Immature natural killer cell (primary cell): ENCODE data around the gene TSEN15. TPM values are rescaled to one million over a fixed set of nuclear protein-coding genes. Genes with fewer than 3 reads are reported as not detected.
A peak's percentile ranks its signal among the peaks of the same experiment; 100 is the strongest.
"Not testable (repeated sequence)": the region's sequence is repeated elsewhere in the genome, so short reads cannot be mapped to it uniquely, and the experiment has no call there.

ENCODE experiments used
- DNase-seq, 3 donors: peaks; one replicate each; pipeline ENCODE4 v3.0.0; 2022; ENCODE audit warnings: mixed read lengths in 1 of 3
- H3K27ac Mint-ChIP-seq, 6 donors: one replicate each; pipeline ENCODE4 v1.8.0; 2020; ENCODE audit warnings: mixed read lengths in 6 of 6, mild to moderate bottlenecking in 5 of 6, inconsistent platforms in 4 of 6, moderate library complexity in 3 of 6
- H3K27me3 Mint-ChIP-seq, 3 donors: one replicate each; pipeline ENCODE4 v1.8.0; 2020 to 2021; ENCODE audit warnings: low read depth in 3 of 3, mild to moderate bottlenecking in 3 of 3, mixed read lengths in 3 of 3, moderate library complexity in 3 of 3, inconsistent platforms in 1 of 3
- H3K36me3 Mint-ChIP-seq, 3 donors: one replicate each; pipeline ENCODE4 v1.8.0; 2020; ENCODE audit warnings: mixed read lengths in 3 of 3, inconsistent platforms in 2 of 3, mild to moderate bottlenecking in 2 of 3
- H3K4me1 Mint-ChIP-seq, 2 donors: one replicate each; pipeline ENCODE4 v1.8.0; 2020; ENCODE audit warnings: inconsistent platforms in 2 of 2, mild to moderate bottlenecking in 2 of 2, mixed read lengths in 2 of 2, moderate library complexity in 1 of 2
- H3K4me3 Mint-ChIP-seq, 5 donors: one replicate each; pipeline ENCODE4 v1.8.0; 2020; ENCODE audit warnings: mild to moderate bottlenecking in 5 of 5, mixed read lengths in 5 of 5, inconsistent platforms in 3 of 5, moderate library complexity in 3 of 5
- H3K9me3 Mint-ChIP-seq, 6 donors: one replicate each; pipeline ENCODE4 v1.8.0; 2020; ENCODE audit warnings: mild to moderate bottlenecking in 6 of 6, mixed read lengths in 6 of 6, inconsistent platforms in 4 of 6, moderate library complexity in 3 of 6
- polyA plus RNA-seq, 3 donors: library from polyadenylated mRNA; unstranded; fragments of 300-500 nt; fragmentation: Illumina TruSeq; gene quantifications; one replicate each; pipeline ENCODE4 v1.2.3, GENCODE V29; 2021

The TSEN15 gene
- polyA plus RNA-seq, 3 donors from 2014 or later = 83.2 to 94.4 (median 87.9) TPM

DNA sequence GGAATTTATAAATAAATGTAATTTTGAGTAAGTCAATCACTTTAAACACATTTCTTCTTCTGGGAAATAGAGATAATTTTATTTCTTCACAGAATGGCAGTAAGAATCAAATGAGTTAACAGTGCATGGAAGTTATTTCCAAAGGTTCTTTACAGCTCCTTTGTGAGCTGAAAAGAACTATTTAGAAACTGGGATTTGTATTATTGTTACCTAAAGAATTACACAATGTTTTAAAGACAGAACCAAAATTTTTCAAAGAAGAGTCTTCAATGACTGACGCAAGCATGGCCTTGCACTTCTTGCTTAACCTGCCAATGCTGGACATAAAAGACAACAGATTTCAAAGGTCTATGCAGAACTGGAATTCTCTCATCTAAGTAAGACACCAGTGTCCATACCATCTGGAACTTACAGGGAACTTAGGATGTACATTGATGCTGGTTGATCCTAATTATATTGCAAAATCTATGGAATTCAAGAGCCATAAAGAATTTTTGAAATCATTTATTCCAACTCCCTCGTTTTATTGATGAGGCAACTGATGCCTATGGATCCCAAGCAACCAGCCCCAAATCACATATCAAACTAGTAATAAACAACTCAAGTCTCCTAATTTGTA is 16.7 kb upstream of the TSEN15 start:
- H3K4me1 Mint-ChIP-seq = peaks cover 23 to 64% of the 10 kb centered on the region in 2 donors
- H3K27me3 Mint-ChIP-seq = peaks cover 6 to 10% (median 10%) of the 10 kb centered on the region in 3 donors
- H3K9me3 Mint-ChIP-seq = no peaks in the 10 kb centered on the region
- peak overlapping the region in 3 of 5 donors; percentile 65 to 84 (median 80) for H3K4me3 Mint-ChIP-seq
- no peak overlapping the region for H3K27ac Mint-ChIP-seq
- H3K36me3 Mint-ChIP-seq = no peaks in the 10 kb centered on the region
- no peak for DNase-seq

DNA sequence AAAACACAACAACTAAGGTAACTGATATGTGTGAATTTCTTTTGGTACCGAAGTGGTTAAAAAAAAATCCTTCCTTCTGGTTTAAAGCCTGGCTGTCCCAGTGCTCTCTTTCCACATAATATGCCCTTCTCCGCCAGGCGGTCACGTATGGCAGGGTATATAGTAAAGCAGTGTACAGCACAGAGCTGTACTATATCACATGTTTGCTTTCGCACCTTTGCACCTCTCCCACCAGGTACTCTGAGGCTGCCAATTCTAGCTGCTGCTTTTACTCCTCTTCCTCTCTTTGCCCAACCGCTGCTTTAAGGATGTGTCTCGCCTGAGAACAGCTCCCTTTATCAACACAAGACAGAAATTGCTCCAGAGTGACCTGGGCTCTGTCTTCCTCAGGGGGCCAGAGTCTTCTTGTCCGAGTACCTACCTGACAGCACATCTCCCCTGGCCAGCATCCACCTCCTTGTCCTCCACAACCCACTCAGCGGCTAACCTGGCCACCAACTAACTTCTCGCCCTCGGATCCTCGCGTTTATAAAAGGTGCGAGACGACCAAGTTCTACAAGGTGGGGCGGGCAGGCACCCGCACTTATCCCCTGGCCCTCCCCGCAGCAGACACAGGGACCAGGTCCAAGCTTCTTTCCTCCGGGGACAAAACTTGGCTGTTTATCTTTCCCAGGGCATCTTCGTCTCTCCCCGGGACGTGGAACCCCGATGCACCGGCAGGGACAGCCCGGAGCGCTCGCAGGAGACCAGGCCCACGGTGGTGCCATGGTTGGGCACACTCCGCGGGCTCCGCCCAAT is 15.6 kb upstream of the TSEN15 start:
- Mint-ChIP-seq H3K36me3 (no peaks in the 10 kb centered on the region), H3K9me3 (no peaks in the 10 kb centered on the region), H3K27ac (peak overlapping the region in 4 of 6 donors; percentile 5 to 70 (median 40)), H3K27me3 (peaks cover 6 to 10% (median 10%) of the 10 kb centered on the region in 3 donors), H3K4me1 (peaks cover 23 to 64% of the 10 kb centered on the region in 2 donors), H3K4me3 (peak overlapping the region; percentile 80 to 91 (median 84))
- DNase-seq = peak; percentile 4 to 34 (median 20)

DNA sequence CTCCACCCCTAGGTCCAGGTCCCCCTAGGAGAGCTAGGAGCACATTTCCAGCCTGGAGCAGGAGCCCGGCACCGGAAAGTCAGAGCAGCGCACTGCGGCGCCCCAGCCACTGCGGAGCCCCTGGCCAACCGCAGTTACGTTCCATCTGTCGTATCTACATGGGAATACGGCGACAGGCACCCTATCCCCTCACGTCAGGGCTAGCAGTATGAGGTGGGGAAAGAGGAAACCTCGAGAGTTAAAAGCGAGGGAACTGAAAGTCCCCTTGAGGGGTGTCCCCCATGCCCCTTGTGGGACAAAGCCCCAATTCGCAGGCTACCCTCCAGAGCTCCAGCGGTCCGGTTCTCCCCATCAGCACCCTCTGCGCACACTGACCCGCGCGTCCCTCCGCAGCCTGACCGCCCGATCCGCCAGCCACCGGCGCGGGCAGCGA is 15.0 kb upstream of the TSEN15 start:
- Mint-ChIP-seq H3K9me3 (no peaks in the 10 kb centered on the region), H3K36me3 (no peaks in the 10 kb centered on the region), H3K27me3 (peaks cover 6 to 10% (median 10%) of the 10 kb centered on the region in 3 donors), H3K27ac (peak overlapping the region in 3 of 6 donors; percentile 9 to 70 (median 70)), H3K4me3 (peak overlapping the region; percentile 80 to 91 (median 84)), H3K4me1 (peaks cover 23 to 64% of the 10 kb centered on the region in 2 donors)
- DNase-seq = peak; percentile 26 to 37 (median 33)

DNA sequence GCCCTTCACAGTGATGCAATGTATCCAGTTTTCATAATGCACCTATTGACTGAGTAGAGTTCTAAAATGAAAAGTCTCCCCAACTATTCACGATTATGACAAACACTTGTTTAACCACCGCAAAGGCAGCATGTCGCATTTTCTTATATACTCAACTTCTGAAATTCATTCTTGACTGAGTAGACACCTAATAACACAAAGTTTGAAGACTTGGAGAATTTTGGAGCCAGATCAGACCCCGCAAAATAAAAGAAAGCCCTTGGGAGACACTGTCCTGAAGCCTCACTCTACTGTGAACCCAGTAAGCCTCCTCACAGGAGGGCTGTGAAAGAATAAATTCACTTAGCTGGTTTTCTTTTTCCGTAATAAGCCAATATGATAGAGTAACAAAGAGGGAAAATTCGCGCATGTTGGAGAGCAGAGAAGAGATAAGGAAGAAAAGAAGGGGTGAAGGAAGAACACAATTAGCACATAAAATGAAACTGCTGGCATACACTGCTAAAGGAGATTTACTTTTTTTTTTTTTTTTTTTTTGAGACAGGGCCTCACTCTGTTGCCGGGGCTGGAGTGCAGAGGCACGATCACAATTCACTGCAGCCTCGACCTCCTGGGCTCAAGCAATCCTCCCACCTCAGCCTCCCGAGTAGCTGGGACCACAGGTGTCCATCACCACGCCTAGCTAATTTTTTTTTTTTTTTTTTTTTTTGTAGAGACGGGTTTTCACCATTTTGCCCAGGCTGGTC is 13.5 kb upstream of the TSEN15 start:
- DNase-seq = no peak
- H3K27me3 Mint-ChIP-seq = peaks cover 4 to 12% (median 11%) of the 10 kb centered on the region in 3 donors
- H3K9me3 Mint-ChIP-seq = no peaks in the 10 kb centered on the region
- peaks cover 23 to 57% of the 10 kb centered on the region in 2 donors for H3K4me1 Mint-ChIP-seq
- peak overlapping the region; percentile 80 to 89 (median 84) for H3K4me3 Mint-ChIP-seq
- H3K27ac Mint-ChIP-seq = peak overlapping the region in 4 of 6 donors; percentile 73 to 83 (median 78)
- H3K36me3 Mint-ChIP-seq = no peaks in the 10 kb centered on the region

DNA sequence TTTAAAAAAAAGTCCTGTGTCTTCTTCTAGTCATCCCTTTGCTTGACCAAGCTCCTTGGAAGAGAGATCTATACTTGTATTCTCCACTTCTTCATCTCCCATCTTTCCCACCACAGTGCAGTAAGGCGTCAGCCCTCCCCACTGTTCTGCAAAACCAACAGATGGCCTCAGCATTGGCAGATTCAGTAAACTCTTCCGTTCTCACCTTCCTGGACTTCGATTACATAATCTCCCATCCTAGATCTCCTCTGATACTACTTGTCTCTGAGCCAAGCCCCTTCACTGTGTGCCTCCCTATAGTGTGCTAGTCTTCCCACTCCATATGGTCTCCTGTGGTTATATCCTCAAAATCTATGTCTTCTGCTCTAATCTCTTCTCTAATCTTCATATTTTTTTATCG is 12.4 kb upstream of the TSEN15 start:
- Mint-ChIP-seq H3K36me3 (no peaks in the 10 kb centered on the region), H3K27ac (peak overlapping the region in 1 of 6 donors; percentile 32), H3K9me3 (no peaks in the 10 kb centered on the region), H3K4me3 (peak overlapping the region in 4 of 5 donors; percentile 45 to 89 (median 65)), H3K4me1 (peaks cover 20 to 45% of the 10 kb centered on the region in 2 donors), H3K27me3 (peaks cover 4 to 16% (median 10%) of the 10 kb centered on the region in 3 donors)
- no peak for DNase-seq

DNA sequence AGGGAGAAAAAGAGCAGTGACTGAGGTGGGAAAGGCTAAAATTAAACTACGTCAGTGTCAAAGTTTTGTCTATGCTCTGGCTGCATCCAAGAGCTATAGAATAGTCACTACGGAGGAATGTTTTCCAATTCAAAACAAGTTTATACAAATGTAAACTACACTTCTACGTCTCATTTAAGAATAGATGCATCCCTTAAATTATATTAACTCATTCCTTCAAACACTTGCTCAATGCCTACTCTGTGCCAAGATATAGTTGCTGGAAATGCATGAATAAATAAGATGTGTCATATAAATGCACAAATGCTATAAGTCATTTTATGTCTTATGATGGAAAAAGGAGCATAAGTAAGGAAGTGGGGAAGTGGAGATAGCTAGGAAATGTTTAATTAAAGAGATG is 9.8 kb upstream of the TSEN15 start:
- Mint-ChIP-seq H3K27ac (no peak overlapping the region), H3K27me3 (peaks cover 4 to 16% (median 10%) of the 10 kb centered on the region in 3 donors), H3K9me3 (no peaks in the 10 kb centered on the region), H3K4me3 (no peak overlapping the region), H3K36me3 (no peaks in the 10 kb centered on the region), H3K4me1 (peaks cover 8 to 21% of the 10 kb centered on the region in 2 donors)
- no peak for DNase-seq

DNA sequence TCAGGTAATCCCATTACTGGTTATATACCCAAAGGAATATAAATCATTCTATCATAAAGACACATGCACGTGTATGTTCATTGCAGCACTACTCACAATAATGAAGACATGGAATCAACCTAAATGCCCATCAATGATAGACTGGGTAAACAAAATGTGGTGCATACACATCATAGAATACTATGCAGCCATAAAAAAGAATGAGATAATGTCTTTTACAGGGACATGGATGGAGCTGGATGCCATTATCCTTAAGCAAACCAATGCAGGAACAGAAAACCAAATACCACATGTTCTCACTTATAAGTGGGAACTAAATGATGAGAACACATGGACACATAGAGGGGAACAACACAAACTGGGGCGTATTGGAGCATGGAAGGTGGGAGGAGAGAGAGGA is 8.2 kb upstream of the TSEN15 start:
- Mint-ChIP-seq H3K4me1 (peaks cover 2 to 12% of the 10 kb centered on the region in 2 donors), H3K27me3 (peaks cover 0 to 11% (median 7%) of the 10 kb centered on the region in 3 donors)
- H3K9me3 Mint-ChIP-seq, H3K4me3 Mint-ChIP-seq, DNase-seq, H3K36me3 Mint-ChIP-seq, H3K27ac Mint-ChIP-seq: not testable (repeated sequence)

DNA sequence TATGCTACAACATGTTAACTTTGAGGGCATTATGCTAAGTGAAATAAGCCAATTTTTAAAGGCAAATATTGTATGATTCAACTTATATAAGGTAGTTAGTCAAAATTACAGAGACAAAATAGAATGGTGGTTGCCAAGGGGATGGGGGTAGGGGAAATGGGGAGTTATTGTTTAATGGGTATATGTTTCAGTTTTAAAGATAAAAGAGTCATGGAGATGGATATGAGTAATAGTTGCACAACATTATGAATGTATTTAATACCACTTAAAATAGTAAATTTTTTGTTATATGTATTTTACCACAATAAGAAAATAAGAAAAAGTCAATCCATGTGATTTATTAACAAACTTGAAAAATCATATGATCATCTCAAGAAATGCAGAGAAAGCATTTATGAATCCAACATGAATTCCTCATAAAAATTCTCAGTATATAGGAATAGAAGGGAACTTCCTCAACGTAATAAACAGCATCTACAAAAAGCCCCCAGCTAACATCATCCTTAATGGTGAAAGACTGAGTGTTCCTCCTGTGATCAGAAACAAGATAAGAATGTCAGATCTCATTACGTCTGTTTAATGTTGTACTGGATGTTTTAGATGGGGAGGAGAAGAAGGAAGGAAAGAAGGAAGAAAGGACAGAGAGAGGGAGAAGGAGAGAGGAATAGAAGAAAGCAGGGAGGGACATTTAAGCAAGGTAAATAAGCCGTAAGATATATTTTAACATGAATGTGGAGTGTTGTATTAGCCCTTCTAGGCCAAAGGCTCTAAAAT is 6.7 kb upstream of the TSEN15 start:
- no peak overlapping the region for H3K27ac Mint-ChIP-seq
- H3K4me1 Mint-ChIP-seq = no peaks in the 10 kb centered on the region
- peaks cover 5 to 8% (median 6%) of the 10 kb centered on the region in 3 donors for H3K27me3 Mint-ChIP-seq
- peaks cover 0 to 3% (median 0%) of the 10 kb centered on the region in 3 donors for H3K36me3 Mint-ChIP-seq
- DNase-seq = no peak
- H3K4me3 Mint-ChIP-seq = no peak overlapping the region
- no peaks in the 10 kb centered on the region for H3K9me3 Mint-ChIP-seq

DNA sequence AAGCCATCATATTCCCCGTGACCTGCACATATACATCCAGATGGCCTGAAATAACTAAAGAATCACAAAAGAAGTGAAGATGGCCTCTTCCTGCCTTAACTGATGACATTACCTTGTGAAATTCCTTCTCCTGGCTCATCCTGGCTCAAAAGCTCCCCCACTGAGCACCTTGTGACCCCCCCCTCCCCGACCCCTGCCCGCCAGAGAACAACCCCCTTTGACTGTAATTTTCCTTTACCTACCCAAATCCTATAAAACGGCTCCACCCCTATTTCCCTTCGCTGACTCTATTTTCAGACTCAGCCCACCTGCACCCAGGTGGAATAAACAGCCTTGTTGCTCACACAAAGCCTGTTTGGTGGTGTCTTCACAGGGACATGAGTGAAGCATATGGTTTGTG is 4.0 kb upstream of the TSEN15 start:
- H3K9me3 Mint-ChIP-seq, H3K36me3 Mint-ChIP-seq, H3K27ac Mint-ChIP-seq, H3K4me3 Mint-ChIP-seq, DNase-seq: not testable (repeated sequence)
- H3K27me3 Mint-ChIP-seq = peaks cover 2 to 14% (median 6%) of the 10 kb centered on the region in 3 donors
- H3K4me1 Mint-ChIP-seq = peaks cover 18 to 24% of the 10 kb centered on the region in 2 donors

DNA sequence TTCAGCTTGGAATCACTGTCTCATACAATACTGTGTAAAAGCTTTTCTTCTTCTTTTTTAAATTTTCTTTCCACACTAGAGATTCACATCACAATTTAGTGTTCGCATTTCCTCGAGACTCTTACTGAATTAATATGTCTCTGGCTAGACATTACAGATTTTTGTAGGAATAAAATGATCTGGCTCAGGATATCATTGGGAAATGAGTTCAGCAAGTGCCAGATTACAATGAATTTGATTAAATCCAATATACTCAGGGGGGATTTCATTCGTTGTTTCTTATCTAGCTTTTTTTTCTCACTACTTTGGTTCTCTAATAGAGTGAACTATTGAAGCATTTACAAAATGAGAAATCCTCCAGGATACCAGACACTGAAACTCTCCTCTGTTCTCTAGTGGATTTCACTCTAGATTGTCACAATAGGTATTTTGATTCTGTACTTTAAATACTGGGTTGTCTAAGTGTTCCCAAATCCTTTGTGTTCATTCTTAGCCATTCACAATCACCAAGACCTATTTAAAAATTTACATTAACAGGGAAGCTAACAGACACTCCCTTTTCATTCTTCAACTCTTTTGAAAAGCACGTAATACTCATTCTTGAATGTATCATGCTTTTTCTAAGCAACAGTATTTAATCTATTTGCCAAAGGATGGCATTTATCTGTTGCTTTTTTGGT is 2.8 kb upstream of the TSEN15 start:
- Mint-ChIP-seq H3K27me3 (peaks cover 0 to 14% (median under 1%) of the 10 kb centered on the region in 3 donors), H3K9me3 (no peaks in the 10 kb centered on the region), H3K27ac (no peak overlapping the region), H3K4me3 (no peak overlapping the region), H3K36me3 (peaks cover 0 to 3% (median 0%) of the 10 kb centered on the region in 3 donors), H3K4me1 (peaks cover 27 to 35% of the 10 kb centered on the region in 2 donors)
- no peak for DNase-seq

DNA sequence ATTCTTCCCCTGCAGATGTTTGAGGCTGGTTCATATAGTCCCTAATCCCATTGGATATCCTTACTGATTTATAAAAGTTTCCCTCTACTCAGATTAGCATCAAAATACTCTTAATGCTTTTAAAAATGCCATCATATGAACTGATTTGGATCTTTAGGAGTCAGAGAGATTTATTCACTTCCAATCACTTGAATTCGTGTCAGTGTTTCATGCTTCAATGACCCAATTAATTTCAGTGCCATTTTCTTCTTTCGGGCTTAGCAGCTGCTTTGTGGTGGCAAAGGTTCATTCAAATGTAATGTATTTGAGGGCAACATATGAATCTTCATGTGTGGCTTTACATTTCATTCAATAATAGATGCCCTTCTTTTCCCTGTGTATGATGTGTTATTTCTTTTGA is 2.2 kb upstream of the TSEN15 start:
- DNase-seq = no peak
- no peaks in the 10 kb centered on the region for H3K9me3 Mint-ChIP-seq
- no peak overlapping the region for H3K27ac Mint-ChIP-seq
- no peak overlapping the region for H3K4me3 Mint-ChIP-seq
- H3K27me3 Mint-ChIP-seq = peaks cover 0 to 14% (median 0%) of the 10 kb centered on the region in 3 donors
- peaks cover 0 to 4% (median 0%) of the 10 kb centered on the region in 3 donors for H3K36me3 Mint-ChIP-seq
- peaks cover 32 to 41% of the 10 kb centered on the region in 2 donors for H3K4me1 Mint-ChIP-seq

DNA sequence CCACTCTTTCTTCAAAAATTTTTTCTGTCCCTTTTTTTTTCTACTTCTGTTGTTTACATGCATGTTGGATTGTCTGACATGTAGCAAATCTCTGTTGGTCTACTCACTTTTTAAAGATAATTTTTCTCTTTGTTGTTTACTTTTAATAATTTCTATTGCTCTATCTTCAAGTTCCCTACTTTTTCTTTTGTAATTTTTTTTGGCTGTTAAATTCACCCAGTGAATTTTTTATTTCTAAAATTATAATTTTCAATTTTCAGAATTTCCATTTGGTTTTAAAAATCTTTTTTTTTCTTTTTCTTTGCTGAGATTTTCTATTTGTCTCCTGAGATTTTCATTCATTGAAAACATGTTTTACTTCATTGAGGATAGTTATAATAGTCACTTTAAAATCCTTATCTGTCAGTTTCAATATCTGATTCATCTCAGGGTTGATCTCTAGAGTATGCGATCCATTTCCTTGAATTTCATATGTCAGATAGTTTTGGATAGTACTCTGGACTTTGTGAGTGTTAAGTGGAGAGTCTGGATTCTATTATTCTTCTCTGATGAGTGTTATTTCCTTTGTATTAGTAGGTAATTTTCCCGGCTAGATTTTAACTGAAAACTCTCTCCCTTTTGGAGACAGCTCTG is 1.6 kb upstream of the TSEN15 start:
- Mint-ChIP-seq H3K36me3 (peaks cover 0 to 7% (median 4%) of the 10 kb centered on the region in 3 donors), H3K27ac (peak overlapping the region in 2 of 6 donors; percentile 10 to 92)

More for the DNA sequence above, 1.6 kb upstream of the TSEN15 start:
- H3K4me3 Mint-ChIP-seq = peak overlapping the region; percentile 14 to 98 (median 27)
- DNase-seq = no peak
- peaks cover 34 to 48% of the 10 kb centered on the region in 2 donors for H3K4me1 Mint-ChIP-seq
- H3K27me3 Mint-ChIP-seq = peaks cover 0 to 14% (median 0%) of the 10 kb centered on the region in 3 donors
- no peaks in the 10 kb centered on the region for H3K9me3 Mint-ChIP-seq
